Astrocyte (in vitro differentiated cells and primary cell): ENCODE results near the gene ARL5A.
"Not testable (repeated sequence)": the region's sequence is repeated elsewhere in the genome, so short reads cannot be mapped to it uniquely, and the experiment has no call there.

ENCODE experiments used
- CTCF ChIP-seq: IDR thresholded peaks from 2 replicates; pipeline ENCODE4 v1.5.1; 2011; ENCODE audit warnings: low read depth, mild to moderate bottlenecking, inconsistent platforms, low read length, moderate library complexity; ENCODE audit not compliant: insufficient read depth
- EZH2 ChIP-seq: IDR thresholded peaks from 2 replicates; pipeline ENCODE4 v1.6.1; 2012; ENCODE audit warnings: mild to moderate bottlenecking, low read length, inconsistent platforms; ENCODE audit not compliant: insufficient read depth

GRCh38 chr2:151875631-151876030 is 47.4 kb upstream of the ARL5A start:
- TF ChIP-seq EZH2, CTCF: not testable (repeated sequence)
